DLD1 (cell line): ENCODE results near the gene ULK1.
"Not testable (repeated sequence)": the region's sequence is repeated elsewhere in the genome, so short reads cannot be mapped to it uniquely, and the experiment has no call there.

ENCODE experiments used
- in situ Hi-C: cut with HindIII; loops from 2 replicates; pipeline ENCODE4 v1.10.0; 2017; ENCODE audit warnings: low sequenced_read_pairs

Gene ULK1

DNA sequence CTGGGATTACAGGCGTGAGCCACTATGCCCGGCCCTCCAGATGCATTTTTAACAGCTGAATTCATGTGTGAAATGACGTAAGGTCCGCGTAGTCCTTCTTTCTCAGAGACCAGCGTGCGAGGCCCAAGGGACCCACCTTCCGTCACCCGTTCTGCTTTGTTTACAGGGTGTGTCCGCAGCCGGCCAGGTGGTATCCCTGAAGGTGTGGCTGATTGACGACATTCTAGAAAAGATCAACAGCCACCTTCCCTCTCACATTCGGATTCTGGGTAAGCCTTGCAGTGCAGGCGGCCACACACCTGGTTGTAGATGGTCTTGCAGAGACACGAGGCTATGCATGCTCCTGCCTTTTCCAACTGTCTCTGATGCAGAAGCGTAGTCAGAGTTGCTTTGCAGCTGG lies 44.6 kb downstream of the ULK1 start:
- in situ Hi-C loops, result no loop called here

DNA sequence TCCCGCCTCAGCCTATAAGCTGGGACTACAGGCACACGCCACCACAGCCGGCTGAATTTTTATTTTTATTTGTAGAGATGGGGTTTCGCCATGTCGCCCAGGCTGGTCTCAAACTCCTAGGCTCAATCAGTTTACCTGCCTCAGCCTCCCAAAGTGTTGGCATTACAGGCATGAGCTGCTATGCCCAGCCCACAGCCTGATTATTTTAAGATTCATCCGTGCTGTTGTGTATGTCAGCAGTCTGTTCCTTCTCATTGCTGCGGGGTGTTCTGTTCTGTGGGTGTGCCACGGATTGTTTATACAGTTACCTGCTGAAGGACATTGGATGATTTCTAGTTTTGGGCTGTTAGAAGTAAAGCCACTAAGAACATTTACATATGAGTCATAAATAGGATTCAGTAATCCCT lies 45.7 kb downstream of the ULK1 start:
- in situ Hi-C loops, result no loop called here

DNA sequence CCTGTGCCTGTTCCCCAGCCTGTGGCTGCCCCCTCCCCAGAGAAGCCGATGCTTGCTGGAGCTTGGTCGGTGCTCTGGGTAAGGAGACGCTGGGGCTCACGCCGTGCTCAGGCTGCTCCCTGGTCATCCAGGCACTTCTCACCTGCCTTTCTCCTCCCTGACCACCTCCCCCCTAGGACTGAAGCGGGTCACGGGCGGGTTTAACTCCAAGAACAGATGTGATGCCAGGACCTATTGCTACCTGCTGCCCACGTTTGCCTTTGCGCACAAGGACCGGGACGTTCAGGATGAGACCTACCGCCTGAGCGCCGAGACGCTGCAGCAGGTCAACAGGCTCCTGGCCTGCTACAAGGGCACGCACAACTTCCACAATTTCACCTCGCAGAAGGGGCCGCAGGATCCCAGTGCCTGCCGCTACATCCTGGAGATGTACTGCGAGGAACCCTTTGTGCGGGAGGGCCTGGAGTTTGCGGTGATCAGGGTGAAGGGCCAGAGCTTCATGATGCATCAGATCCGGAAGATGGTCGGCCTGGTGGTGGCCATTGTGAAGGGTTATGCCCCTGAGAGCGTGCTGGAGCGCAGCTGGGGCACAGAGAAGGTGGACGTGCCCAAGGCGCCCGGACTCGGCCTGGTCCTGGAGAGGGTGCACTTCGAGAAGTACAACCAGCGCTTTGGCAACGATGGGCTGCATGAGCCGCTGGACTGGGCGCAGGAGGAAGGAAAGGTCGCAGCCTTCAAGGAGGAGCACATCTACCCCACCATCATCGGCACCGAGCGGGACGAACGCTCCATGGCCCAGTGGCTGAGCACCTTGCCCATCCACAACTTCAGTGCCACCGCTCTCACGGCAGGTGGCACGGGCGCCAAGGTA lies 46.9 kb downstream of the ULK1 start:
- in situ Hi-C loops, result no loop called here

DNA sequence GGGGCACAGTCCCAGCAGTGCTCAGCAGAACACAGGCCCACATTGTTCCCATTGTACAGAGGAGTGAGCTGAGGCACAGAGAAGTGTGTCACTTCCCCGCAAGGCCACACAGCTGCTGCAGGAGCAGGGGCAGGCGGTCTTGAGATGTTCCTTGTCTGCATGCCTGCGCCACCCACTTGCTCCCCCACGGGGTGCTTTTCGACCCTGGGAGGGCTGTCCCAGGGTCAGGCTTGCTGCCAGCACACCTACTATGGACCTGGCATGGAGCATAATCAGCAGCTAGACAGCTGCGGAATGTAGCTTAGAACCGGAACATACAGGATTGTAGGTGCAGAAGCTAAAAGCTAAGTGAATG lies 47.5 kb downstream of the ULK1 start:
- in situ Hi-C loops, result no loop called here

DNA sequence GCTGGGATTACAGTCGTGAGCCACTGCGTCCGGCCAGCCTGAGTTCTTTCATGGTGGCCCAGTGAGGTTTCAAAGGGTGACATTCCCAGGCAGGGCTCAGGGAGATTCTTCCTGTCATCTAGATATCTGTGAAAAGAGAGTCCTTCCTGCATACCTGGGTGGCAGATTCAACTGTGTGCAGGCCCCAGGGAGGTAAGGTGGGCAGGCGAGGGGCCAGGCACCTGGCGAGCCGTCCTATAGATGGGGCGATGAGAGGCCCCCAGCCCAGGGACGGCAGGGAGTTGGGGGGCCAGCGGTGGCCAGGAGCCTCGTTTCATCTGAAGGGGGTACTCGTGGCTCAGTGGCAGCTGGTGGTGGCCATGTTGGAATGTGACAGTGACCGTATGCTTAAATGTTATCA lies 48.2 kb downstream of the ULK1 start:
- in situ Hi-C loops, result no loop called here

DNA sequence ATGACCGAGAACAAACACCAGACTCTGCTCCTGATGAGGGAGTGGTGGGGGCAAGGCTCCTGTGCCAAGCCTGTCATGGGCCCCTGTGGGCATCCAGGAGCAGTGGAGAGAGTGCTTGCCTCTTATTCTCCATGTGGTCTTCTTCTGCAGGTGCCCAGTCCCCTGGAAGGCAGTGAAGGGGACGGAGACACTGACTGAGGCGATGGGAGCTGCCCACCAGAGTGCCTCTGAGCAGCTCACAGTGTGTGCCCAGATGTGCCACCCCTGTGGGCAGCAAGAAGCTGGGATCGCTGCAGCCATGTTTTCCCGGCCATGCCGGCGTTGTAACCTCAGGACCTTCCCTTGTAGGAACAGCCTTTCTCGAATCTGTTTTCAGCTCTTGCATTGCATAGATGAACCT lies 49.0 kb downstream of the ULK1 start:
- in situ Hi-C loops, result no loop called here

DNA sequence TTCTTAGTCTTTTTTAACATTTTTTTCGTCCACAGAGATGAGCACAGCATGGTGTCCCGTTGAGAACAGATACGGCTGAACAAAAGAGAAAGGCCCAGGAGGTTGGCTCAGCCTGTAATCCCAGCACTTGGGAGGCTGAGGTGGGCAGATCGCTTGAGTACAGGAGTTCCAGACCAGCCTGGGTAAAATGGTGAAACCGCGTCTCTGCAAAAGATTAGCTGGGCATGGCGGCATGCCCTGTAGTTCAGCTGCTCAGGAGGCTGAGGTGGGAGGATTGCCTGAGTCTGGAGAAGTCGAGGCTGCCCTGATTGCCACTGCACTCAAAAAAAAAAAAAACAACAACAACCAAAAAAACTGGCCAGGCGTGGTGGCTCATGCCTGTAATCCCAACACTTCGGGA lies 49.5 kb downstream of the ULK1 start:
- in situ Hi-C loops, result no loop called here

DNA sequence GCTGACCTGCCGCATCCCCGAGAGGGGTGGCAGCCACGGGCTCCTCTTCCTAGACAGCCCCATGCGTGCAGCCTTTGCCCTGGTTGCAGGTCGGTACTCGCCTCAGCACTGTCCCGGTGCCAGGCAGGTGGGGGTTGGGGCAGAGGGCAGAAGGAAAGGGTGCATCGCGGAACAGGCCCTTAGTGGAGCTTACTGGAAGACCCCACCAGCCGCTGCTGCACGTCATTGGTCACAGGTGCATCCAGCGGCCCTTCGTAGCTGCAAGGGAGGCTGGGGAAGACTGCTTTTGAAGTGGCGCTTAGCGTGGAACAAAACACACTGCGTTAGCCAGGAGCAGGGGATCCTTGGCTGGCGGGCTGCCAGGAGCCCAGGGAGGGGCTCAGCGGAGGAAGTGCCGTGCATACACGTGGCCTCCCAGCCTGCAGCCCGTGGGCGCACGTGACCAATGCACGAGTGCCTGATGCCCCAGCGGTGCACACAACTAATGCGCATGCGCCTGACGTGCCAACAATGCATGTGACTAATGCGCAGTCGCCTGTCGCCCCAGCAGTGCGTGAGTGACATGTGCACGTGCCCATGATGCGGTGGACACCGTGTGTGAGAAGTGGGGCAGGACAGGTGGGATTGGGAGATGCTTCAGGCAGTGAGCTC lies 50.3 kb downstream of the ULK1 start:
- in situ Hi-C loops, result no loop called here

DNA sequence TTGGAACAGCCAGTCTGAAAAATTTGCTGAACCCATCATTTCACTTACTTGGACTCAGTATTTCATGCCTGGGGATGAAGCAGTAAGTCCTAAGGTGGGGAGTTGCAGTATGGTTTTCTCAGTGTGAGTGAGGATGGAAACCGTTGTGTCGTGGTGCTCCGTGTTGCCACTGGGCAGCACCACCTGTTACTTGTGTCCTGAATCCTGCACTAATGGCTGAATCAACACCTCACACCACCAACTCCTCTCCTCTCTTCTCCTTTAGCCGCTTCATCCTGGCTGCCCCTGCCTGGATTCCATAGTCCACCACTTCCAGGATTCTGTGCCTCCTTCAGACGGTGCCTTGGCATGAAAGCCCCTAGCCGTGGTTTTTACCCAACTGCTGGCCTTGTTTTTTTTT lies 52.3 kb downstream of the ULK1 start:
- in situ Hi-C loops, result no loop called here

DNA sequence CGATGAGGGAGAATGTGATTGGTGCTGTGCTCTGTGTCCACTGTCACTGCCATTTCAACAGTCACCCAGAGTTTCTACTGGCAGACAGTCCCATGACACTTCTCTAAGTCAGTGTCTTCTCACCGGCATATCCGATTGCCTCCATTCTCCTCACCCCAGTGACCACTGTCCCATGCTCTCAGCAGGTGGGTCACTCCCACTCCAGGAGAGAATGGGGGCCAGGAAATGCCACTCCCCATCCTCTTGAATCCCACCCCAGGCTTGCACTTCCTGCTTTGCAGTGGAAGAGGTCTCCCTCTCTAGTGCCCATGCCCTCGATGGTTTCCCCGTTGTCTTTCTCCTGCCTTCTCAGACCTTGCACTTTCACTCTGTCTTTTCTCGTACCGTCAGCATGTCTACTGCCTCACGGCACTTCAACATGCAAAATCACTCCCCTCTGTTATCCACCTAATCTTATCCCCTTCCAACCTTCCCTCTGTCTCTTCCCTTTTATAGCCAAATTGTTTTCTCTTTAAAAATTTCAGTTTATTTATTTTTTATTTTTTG lies 53.1 kb downstream of the ULK1 start:
- in situ Hi-C loops, result no loop called here

DNA sequence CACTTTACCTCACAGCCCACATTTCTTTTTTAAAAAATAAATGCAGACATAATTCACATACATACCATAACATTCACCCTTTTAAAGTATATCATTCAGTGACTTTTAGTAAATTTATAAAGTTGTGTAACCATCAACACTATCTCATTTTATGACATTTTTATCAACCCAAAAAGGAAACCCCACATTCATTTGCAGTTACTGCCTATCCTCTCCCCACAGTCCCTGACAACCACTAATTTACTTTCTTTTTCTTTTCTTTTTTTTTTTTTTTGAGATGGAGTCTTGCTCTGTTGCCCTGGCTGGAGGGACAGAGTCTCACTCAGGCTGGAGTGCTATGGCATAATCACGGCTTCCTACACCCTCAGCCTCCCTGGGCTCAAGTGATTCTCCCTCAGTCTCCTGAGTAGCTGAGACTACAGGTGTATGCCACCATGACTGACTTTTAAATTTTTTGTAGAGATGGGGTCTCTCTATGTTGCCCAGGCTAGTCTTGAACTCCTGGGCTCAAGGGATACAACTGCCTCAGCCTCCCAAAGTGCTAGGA lies 53.8 kb downstream of the ULK1 start:
- in situ Hi-C loops, result no loop called here

DNA sequence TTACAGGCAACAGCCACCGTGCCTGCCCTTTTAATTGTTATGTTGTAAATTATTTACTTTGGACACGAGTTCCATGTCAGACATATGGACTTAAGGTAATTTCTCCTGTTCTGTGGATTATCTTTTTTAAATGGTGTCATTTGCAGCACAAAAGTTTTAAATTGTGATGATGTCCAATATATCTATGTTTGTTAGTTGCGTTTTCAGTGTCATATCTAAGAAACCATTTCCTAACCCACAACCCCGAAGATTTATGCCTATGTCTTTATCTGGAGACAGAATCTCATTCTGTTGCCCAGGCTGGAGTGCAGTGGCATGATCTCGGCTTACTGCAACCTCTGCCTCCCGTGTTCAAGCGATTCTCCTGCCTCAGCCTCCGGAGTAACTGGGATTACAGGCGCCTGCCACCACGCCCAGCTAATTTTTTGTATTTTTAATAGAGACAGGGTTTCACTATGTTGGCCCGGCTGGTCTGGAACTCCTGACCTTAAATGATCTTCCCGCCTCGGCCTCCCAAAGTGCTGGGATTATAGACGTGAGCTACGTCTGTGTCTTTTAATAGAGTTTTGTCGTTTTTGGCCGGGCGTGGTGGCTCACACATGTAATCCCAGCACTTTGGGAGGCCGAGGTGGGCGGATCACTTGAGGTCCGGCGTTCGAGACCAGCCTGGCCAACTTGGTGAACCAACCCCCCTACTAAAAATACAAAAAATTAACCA lies 54.5 kb downstream of the ULK1 start:
- in situ Hi-C loops, result not testable (repeated sequence)

DNA sequence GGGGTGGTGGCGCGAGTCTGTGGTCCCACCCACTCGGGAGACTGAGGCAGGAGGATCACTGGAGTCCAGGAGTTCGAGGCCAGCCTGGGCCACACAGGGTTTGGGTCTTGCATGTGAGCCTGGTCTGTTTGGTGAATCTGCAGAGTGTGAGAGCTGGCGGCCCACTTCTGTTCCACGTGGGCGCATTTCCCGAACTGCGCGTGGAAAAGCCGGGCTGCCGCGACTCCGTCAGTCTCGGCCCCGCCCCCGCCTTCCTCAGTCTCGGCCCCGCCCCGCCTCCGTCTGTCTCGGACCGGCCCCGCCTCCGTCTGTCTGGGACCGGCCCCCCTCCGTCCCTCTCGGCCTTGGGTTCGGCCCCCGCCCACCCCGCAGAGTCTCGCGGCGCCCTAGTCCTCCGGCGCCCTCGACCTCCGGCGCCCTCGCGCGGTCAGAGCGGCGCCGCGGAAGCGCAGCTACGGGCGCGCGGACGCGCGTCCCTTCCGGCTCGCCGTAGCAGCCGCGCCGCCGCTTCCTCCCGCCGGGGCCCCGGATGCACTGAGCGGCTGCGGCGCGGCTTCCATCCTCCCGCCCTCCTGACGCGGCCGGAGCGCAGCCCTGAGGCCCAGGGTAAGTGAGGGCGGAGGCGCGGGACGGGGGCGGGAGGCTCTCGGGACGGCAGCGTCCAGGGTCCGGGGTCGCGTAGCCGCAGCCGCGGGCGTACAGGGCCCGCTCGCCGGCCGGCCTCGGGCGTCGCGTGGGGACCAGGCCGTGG lies 55.2 kb downstream of the ULK1 start, which contains the start of gene EP400:
EP400 (plus strand) TSS at position 512 of the 751 bp plus-strand sequence. CDS start 10,678 bp downstream, outside the sequence.
- in situ Hi-C loops, result no loop called here

DNA sequence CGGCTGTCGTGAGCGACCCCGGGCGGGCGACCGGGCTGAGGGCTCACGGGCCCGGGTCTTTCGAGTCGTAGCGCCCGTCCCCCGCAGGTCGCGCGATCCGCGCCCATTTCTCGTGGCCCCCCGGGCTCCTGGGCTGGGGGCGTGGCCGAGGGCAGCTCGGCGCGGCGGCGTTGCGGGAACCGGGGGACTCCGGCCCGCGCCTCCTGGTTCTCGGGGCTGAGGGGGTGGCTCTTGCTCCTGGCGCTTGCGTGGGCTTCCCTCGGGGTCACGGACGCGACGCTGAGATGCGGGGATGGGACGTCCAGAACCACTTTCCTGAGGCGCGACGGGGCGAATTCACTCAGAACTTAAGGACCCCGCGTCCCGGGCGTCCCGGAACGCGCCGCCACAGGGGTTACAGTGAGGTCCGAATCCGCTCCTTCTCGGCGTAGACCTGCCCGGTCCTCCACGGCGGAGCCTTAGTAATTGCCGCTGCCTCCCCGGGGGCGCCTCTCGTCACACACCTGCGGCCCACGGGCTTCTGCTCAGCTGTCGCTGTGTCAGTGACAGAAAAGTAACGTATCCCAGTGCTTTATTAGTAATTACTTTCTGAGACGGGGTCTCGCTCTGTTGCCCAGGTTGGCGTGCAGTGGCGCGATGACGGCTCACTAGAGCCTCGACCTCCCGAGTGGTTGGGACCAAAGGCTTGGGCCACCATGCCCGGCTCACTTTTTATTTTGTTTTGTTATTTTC lies 55.9 kb downstream of the ULK1 start:
- in situ Hi-C loops, result no loop called here

DNA sequence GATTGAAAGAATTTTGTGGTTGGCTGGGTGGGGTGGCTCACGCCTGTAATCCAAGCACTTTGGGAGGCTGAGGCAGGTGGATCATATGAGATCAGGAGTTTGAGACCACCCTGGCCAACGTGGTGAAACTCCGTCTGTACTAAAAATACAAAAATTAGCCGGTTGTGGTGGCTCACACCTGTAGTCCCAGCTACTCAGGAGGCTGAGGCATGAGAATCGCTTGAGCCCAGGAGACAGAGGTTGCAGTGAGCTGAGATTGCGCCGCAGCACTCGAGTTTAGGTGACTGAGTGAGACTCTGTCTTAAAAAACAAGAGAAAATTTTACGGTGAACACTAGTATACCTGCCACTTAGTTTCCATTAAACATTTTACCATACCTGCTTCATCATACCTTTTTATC lies 59.4 kb downstream of the ULK1 start:
- in situ Hi-C loops, result not testable (repeated sequence)

DNA sequence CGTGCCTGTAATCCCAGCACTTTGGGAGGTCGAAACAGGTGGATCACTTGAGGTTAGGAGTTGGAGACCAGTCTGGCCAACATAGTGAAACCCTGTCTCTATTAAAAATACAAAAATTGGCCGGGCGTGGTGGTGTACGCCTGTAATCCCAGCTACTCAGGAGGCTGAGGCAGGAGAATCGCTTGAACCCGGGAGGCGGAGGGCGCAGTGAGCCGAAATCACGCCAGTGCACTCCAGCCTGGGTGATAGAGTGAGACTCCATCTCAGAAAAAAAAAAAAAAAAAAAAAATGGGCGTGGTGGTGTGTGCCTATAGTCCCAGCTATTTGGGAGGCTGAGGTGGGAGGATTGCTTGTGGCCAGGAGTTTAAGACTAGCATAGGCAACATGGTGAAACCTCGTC lies 60.0 kb downstream of the ULK1 start:
- in situ Hi-C loops, result not testable (repeated sequence)

DNA sequence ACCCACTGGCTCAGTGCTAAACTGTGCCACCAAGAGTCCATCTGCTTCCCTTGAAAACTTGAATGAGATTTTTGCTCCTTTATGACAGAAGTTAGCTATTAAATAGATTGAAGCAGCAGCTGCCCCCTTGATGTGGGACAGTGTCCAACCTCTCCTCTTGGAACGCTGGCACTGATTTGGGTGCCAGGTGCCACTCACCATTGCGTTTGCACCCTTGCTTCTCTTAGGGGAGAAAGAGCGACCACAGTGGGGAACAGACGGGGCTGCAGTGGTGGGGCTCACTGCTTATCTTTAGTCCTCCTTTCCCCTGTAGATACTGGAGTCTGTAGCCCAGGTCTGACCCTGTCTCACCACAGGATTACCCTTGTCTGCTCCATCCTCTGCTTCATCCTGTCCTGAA lies 64.7 kb downstream of the ULK1 start:
- in situ Hi-C loops, result no loop called here

DNA sequence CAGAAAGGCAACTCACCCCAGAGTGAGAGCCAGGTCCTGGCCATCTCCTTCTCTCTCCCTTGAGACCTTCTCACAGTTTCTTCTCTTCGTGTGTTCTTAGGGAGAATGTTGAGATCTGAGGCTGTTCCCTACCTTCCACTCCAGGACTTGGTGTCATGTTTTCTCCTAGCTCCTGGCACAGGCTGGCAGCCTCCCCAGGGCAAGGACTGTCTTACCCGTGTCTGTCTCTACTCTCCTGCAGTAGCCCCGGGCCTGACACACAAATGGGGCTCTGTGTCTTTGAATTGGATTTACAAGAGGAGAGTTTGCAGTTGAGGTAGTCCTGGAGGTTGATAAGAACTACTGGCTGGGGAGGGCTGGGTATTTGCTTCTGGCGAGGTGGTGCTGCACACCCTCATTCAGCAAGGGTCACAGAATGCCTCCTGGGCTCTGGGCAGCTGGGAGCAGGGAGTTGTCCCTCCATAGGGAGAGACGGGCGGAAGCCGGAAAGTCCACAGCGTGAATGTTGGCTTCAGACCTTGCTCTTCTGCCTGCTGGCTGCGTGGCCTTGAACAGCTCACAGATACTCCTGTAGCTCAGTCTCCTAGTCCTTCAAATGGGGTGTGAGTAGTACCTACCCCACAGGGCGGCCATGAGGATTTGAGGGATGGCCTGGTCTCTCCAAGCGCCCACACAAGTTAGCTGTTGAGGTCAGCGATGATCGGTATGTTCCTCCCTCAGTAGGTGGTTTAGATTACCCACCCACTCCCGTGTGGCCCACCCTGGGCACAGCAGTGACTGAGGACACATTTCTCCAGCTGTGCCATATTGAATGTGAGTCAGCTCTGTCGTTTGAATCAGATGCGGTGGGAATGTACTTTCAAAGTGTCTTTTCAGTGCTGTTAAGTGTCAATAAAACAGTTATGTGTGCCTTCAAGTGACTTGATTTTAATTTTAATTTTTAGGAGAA lies 65.5 kb downstream of the ULK1 start:
- in situ Hi-C loops, result no loop called here
